Type B pancreatic cell (in vitro differentiated cells): ENCODE measurements around the gene SLC5A9. TPM values are rescaled to one million over a fixed set of nuclear protein-coding genes. Genes with fewer than 3 reads are reported as not detected.

ENCODE experiments used
- DNase-seq: peaks from one replicate; pipeline ENCODE4 v3.0.0; 2021; ENCODE audit warnings: mixed read lengths; ENCODE audit not compliant: unreplicated experiment; ENCODE audit errors: extremely low spot score
- H3K27ac Mint-ChIP-seq: 2 replicates; pipeline ENCODE4 v1.8.0; 2021; ENCODE audit warnings: mild to moderate bottlenecking, mixed read lengths
- H3K27me3 Mint-ChIP-seq: 2 replicates; pipeline ENCODE4 v1.8.0; 2021; ENCODE audit warnings: mixed read lengths
- H3K36me3 Mint-ChIP-seq: 2 replicates; pipeline ENCODE4 v1.8.0; 2021; ENCODE audit warnings: mixed read lengths
- H3K4me1 Mint-ChIP-seq: one replicate; pipeline ENCODE4 v1.8.0; 2021; ENCODE audit warnings: mixed read lengths; ENCODE audit not compliant: unreplicated experiment
- H3K4me3 Mint-ChIP-seq: 2 replicates; pipeline ENCODE4 v1.8.0; 2021; ENCODE audit warnings: mild to moderate bottlenecking, mixed read lengths
- H3K9me3 Mint-ChIP-seq: 2 replicates; pipeline ENCODE4 v1.8.0; 2021; ENCODE audit warnings: mixed read lengths
- CTCF ChIP-seq: fragments of 200-600 bp; sonication (generic); conservative IDR thresholded peaks from 2 replicates; pipeline ENCODE4 v1.5.0; 2021; ENCODE audit warnings: antibody characterized with exemption, mild to moderate bottlenecking
- total RNA-seq: library from RNA; stranded (reverse); gene quantifications from 2 replicates; pipeline ENCODE4 v1.2.1, GENCODE V29; 2021; ENCODE audit warnings: low replicate concordance

SLC5A9 gene
- total RNA-seq, 1 donor from 2014 or later = 1.6 TPM

- H3K4me1 Mint-ChIP-seq = no peaks in the 10 kb centered on the region
- H3K4me3 Mint-ChIP-seq = no peak overlapping the region
- DNase-seq = no peak
- no peaks in the 10 kb centered on the region for H3K36me3 Mint-ChIP-seq
- peaks cover 61% of the 10 kb centered on the region for H3K27me3 Mint-ChIP-seq
- H3K27ac Mint-ChIP-seq = no peak overlapping the region
- TF ChIP-seq CTCF = no peak
- no peaks in the 10 kb centered on the region for H3K9me3 Mint-ChIP-seq
Observed at GRCh38 chr1:48214820-48215219, 7.7 kb upstream of the SLC5A9 start.

GRCh38 chr1:48215222-48215621 lies 7.3 kb upstream of the SLC5A9 start:
- no peaks in the 10 kb centered on the region for H3K9me3 Mint-ChIP-seq
- H3K4me3 Mint-ChIP-seq = no peak overlapping the region
- H3K4me1 Mint-ChIP-seq = no peaks in the 10 kb centered on the region
- TF ChIP-seq CTCF = no peak
- H3K27ac Mint-ChIP-seq = no peak overlapping the region
- no peaks in the 10 kb centered on the region for H3K36me3 Mint-ChIP-seq
- peaks cover 63% of the 10 kb centered on the region for H3K27me3 Mint-ChIP-seq
- DNase-seq = no peak

GRCh38 chr1:48215889-48216288 lies 6.6 kb upstream of the SLC5A9 start:
- no peaks in the 10 kb centered on the region for H3K36me3 Mint-ChIP-seq
- no peak for DNase-seq
- no peaks in the 10 kb centered on the region for H3K4me1 Mint-ChIP-seq
- no peaks in the 10 kb centered on the region for H3K9me3 Mint-ChIP-seq
- H3K27me3 Mint-ChIP-seq = peaks cover 58% of the 10 kb centered on the region
- H3K4me3 Mint-ChIP-seq = no peak overlapping the region
- no peak overlapping the region for H3K27ac Mint-ChIP-seq
- no peak for TF ChIP-seq CTCF

GRCh38 chr1:48216313-48216712 lies 6.2 kb upstream of the SLC5A9 start:
- Mint-ChIP-seq H3K27me3 (peaks cover 55% of the 10 kb centered on the region), H3K27ac (no peak overlapping the region), H3K9me3 (no peaks in the 10 kb centered on the region), H3K36me3 (no peaks in the 10 kb centered on the region), H3K4me1 (no peaks in the 10 kb centered on the region), H3K4me3 (no peak overlapping the region)
- TF ChIP-seq CTCF = no peak
- no peak for DNase-seq

GRCh38 chr1:48216941-48217340 lies 5.6 kb upstream of the SLC5A9 start:
- no peak overlapping the region for H3K27ac Mint-ChIP-seq
- no peak for DNase-seq
- no peaks in the 10 kb centered on the region for H3K4me1 Mint-ChIP-seq
- H3K36me3 Mint-ChIP-seq = no peaks in the 10 kb centered on the region
- H3K27me3 Mint-ChIP-seq = peaks cover 49% of the 10 kb centered on the region
- no peak overlapping the region for H3K4me3 Mint-ChIP-seq
- peak; percentile 12 for TF ChIP-seq CTCF
- H3K9me3 Mint-ChIP-seq = no peaks in the 10 kb centered on the region

GRCh38 chr1:48217856-48218255 lies 4.7 kb upstream of the SLC5A9 start:
- no peak for DNase-seq
- H3K36me3 Mint-ChIP-seq = no peaks in the 10 kb centered on the region
- no peak overlapping the region for H3K27ac Mint-ChIP-seq
- peaks cover 7% of the 10 kb centered on the region for H3K4me1 Mint-ChIP-seq
- no peak for TF ChIP-seq CTCF
- no peak overlapping the region for H3K4me3 Mint-ChIP-seq
- H3K9me3 Mint-ChIP-seq = no peaks in the 10 kb centered on the region
- H3K27me3 Mint-ChIP-seq = peaks cover 42% of the 10 kb centered on the region
